Spleen (tissue), 7 donors: ENCODE measurements around the gene STAG1.

Source experiments
- POLR2A ChIP-seq, 3 donors: fragments of 450-650 bp; IDR thresholded peaks; one replicate each; pipeline ENCODE4 v1.5.1; 2017; ENCODE audit warnings: antibody characterized with exemption in 3 of 3, mild to moderate bottlenecking in 1 of 3
- POLR2AphosphoS5 ChIP-seq, 3 donors: sonication (generic); formaldehyde crosslinking; IDR thresholded peaks; one replicate each; pipeline ENCODE4 v1.5.1; 2017; ENCODE audit warnings: antibody characterized with exemption in 3 of 3
- TF ChIP-seq, protein P1 (sequence below), 11 experiments: fragments of 200-600 bp in 7 of 11; fragments of 450-650 bp in 4 of 11; sonication (generic) in 4 of 11; IDR thresholded peaks in 8 of 11; conservative IDR thresholded peaks in 3 of 11; 1 replicate in 7 of 11; 2 replicates in 4 of 11; pipeline versions ENCODE4 v1.4.0 to v1.8.0; 2016 to 2021; ENCODE audit warnings: antibody characterized with exemption in 11 of 11, inconsistent platforms in 4 of 11, mild to moderate bottlenecking in 1 of 11
- donor health status: DM: no; HTN: no; CAD: no; lungs with moderate emphysema.
- donor health status: DM: no; HTN: no; CAD: no.
- donor health status: DM: no; HTN: no; CAD: no.

DNA sequence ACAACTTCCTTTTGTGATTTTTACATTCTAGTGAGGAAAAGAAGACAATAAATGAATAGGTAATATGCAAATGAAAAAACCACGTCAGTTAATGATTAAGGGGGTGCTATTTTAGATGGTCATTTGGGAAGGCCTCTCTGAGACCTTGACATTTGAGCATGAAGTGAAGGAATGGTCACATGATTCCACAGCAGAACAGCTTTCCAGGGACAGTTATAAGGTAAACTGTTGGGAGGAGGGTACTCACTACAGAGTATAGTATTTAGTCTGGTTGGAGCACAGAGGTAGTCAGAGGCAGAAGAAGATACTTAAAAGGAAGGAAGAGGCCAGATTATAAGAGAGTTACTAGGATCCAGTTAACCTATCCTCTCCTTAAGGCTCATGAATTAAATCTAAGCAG lies 246.5 kb downstream of the STAG1 start:
- TF ChIP-seq, protein P1, sequence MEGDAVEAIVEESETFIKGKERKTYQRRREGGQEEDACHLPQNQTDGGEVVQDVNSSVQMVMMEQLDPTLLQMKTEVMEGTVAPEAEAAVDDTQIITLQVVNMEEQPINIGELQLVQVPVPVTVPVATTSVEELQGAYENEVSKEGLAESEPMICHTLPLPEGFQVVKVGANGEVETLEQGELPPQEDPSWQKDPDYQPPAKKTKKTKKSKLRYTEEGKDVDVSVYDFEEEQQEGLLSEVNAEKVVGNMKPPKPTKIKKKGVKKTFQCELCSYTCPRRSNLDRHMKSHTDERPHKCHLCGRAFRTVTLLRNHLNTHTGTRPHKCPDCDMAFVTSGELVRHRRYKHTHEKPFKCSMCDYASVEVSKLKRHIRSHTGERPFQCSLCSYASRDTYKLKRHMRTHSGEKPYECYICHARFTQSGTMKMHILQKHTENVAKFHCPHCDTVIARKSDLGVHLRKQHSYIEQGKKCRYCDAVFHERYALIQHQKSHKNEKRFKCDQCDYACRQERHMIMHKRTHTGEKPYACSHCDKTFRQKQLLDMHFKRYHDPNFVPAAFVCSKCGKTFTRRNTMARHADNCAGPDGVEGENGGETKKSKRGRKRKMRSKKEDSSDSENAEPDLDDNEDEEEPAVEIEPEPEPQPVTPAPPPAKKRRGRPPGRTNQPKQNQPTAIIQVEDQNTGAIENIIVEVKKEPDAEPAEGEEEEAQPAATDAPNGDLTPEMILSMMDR (IDR thresholded peaks at IDR 0.05 in 8 of 11, conservative IDR thresholded peaks at IDR 0.05 in 3 of 11) = no peak
- TF ChIP-seq POLR2A (IDR thresholded peaks at IDR 0.05) (no peak), POLR2AphosphoS5 (IDR thresholded peaks at IDR 0.05) (no peak)
